Caki2 (cell line): ENCODE results near the gene STOM. TPM values are rescaled to one million over a fixed set of nuclear protein-coding genes. Genes with fewer than 3 reads are reported as not detected.

Experiments used
- DNase-seq: peaks from one replicate; pipeline ENCODE4 v3.0.0-alpha.2; 2015; ENCODE audit warnings: low read depth
- in situ Hi-C: cut with HindIII; loops from 2 replicates; pipeline ENCODE4 v1.10.0; 2016; ENCODE audit warnings: low sequenced_read_pairs, low pct_unique_long_range_greater_than_20kb, mixed read lengths
- total RNA-seq: library from RNA; depleted of rRNA; stranded (reverse); fragments of >200 nt; shearing (Covaris generic); gene quantifications from 2 replicates; pipeline ENCODE4 v1.2.3, GENCODE V29; 2014; ENCODE audit warnings: low replicate concordance

STOM gene
- total RNA-seq, 1 experiment from 2014 or later: 72.4 TPM

- in situ Hi-C loops: no loop called here
Measured at GRCh38 chr9:121310571-121310970, 59.5 kb downstream of the STOM start.

GRCh38 chr9:121309833-121310425 lies 60.1 kb downstream of the STOM start:
- in situ Hi-C loops: no loop called here
- no peak for DNase-seq

More at GRCh38 chr9:121310571-121310970, 59.5 kb downstream of the STOM start:
- no peak for DNase-seq

- in situ Hi-C loops: no loop called here
- DNase-seq: no peak
Measured at GRCh38 chr9:121309171-121309570, 60.9 kb downstream of the STOM start.

GRCh38 chr9:121308765-121309164 lies 61.3 kb downstream of the STOM start:
- in situ Hi-C loops: no loop called here
- no peak for DNase-seq

- DNase-seq: no peak
- in situ Hi-C loops: no loop called here
Measured at GRCh38 chr9:121307976-121308375, 62.1 kb downstream of the STOM start.

- in situ Hi-C loops: no loop called here
- DNase-seq: no peak
Measured at GRCh38 chr9:121305269-121305994, 64.6 kb downstream of the STOM start.

- DNase-seq: no peak
- in situ Hi-C loops: no loop called here
Measured at GRCh38 chr9:121304707-121305106, 65.3 kb downstream of the STOM start.

- in situ Hi-C loops: no loop called here
Measured at GRCh38 chr9:121303456-121304451, 66.3 kb downstream of the STOM start.

GRCh38 chr9:121302786-121303185 lies 67.3 kb downstream of the STOM start:
- DNase-seq: no peak
- in situ Hi-C loops: no loop called here

More at GRCh38 chr9:121303456-121304451, 66.3 kb downstream of the STOM start:
- no peak for DNase-seq

GRCh38 chr9:121302341-121302740 lies 67.7 kb downstream of the STOM start:
- DNase-seq: no peak
- in situ Hi-C loops: no loop called here

GRCh38 chr9:121301881-121302286 lies 68.2 kb downstream of the STOM start:
- in situ Hi-C loops: no loop called here
- DNase-seq: no peak

GRCh38 chr9:121300283-121301119 lies 69.5 kb downstream of the STOM start:
- no peak for DNase-seq
- in situ Hi-C loops: no loop called here

GRCh38 chr9:121299467-121300282 lies 70.4 kb downstream of the STOM start:
- in situ Hi-C loops: no loop called here
- DNase-seq: no peak

- in situ Hi-C loops: no loop called here
- no peak for DNase-seq
Measured at GRCh38 chr9:121298689-121299466, 71.2 kb downstream of the STOM start.

GRCh38 chr9:121298016-121298538 lies 72.0 kb downstream of the STOM start:
- DNase-seq: no peak
- in situ Hi-C loops: no loop called here

GRCh38 chr9:121297389-121297788 lies 72.7 kb downstream of the STOM start:
- no peak for DNase-seq
- in situ Hi-C loops: no loop called here
